HEK293T (cell line): ENCODE data around the gene MCRIP2.

Source experiments
- CTCF ChIA-PET: fragments of 350-600 bp; formaldehyde crosslinking; extraction: SDS; loops from one replicate; lab custom pipeline; 2021; ENCODE audit warnings: antibody characterized with exemption, inconsistent platforms; lab: Yijun Ruan, JAX
- POLR2A ChIA-PET: fragments of 350-600 bp; formaldehyde crosslinking; extraction: SDS; loops from one replicate; lab custom pipeline; 2020; ENCODE audit warnings: antibody characterized with exemption, inconsistent platforms; lab: Yijun Ruan, JAX
- DNase-seq: peaks from one replicate; pipeline ENCODE4 v3.0.0; 2012; ENCODE audit warnings: mixed read lengths; ENCODE audit errors: extremely low spot score
- ARNT ChIP-seq: fragments of 450-650 bp; IDR thresholded peaks from 2 replicates; pipeline ENCODE4 v1.6.1; 2017; ENCODE audit warnings: mild to moderate bottlenecking
- BHLHE40 ChIP-seq: fragments of 450-650 bp; IDR thresholded peaks from 2 replicates; pipeline ENCODE4 v1.6.1; 2016; ENCODE audit warnings: mild to moderate bottlenecking, moderate library complexity, borderline replicate concordance
- CTBP1 ChIP-seq: fragments of 450-650 bp; IDR thresholded peaks from 2 replicates; pipeline ENCODE4 v1.6.1; 2016; ENCODE audit warnings: borderline replicate concordance
- ELF4 ChIP-seq: fragments of 450-650 bp; IDR thresholded peaks from 2 replicates; pipeline ENCODE4 v1.6.1; 2017; ENCODE audit warnings: antibody characterized with exemption
- FOXA1 ChIP-seq: fragments of 450-650 bp; IDR thresholded peaks from 2 replicates; pipeline ENCODE4 v1.6.1; 2016; ENCODE audit warnings: mild to moderate bottlenecking
- FOXK2 ChIP-seq: fragments of 450-650 bp; IDR thresholded peaks from 2 replicates; pipeline ENCODE4 v1.6.1; 2016; ENCODE audit warnings: mild to moderate bottlenecking
- FOXM1 ChIP-seq: fragments of 450-650 bp; IDR thresholded peaks from 2 replicates; pipeline ENCODE4 v1.6.1; 2017; ENCODE audit warnings: mild to moderate bottlenecking, borderline replicate concordance
- HDGF ChIP-seq: fragments of 450-650 bp; IDR thresholded peaks from 2 replicates; pipeline ENCODE4 v1.6.1; 2017; ENCODE audit warnings: antibody characterized with exemption, borderline replicate concordance
- L3MBTL2 ChIP-seq: fragments of 450-650 bp; conservative IDR thresholded peaks from 2 replicates; pipeline ENCODE4 v1.6.1; 2016; ENCODE audit warnings: mild to moderate bottlenecking
- LEF1 ChIP-seq: fragments of 450-650 bp; IDR thresholded peaks from 2 replicates; pipeline ENCODE4 v1.6.1; 2017; ENCODE audit warnings: mild to moderate bottlenecking, borderline replicate concordance
- NFRKB ChIP-seq: fragments of 450-650 bp; IDR thresholded peaks from 2 replicates; pipeline ENCODE4 v1.6.1; 2016; ENCODE audit warnings: mild to moderate bottlenecking, moderate library complexity
- SP1 ChIP-seq: fragments of 450-650 bp; IDR thresholded peaks from 2 replicates; pipeline ENCODE4 v1.6.1; 2017
- SUZ12 ChIP-seq: fragments of 450-650 bp; IDR thresholded peaks from 2 replicates; pipeline ENCODE4 v1.6.1; 2016; ENCODE audit warnings: mild to moderate bottlenecking
- TARDBP ChIP-seq: fragments of 450-650 bp; IDR thresholded peaks from 2 replicates; pipeline ENCODE4 v1.6.1; 2016
- ZNF384 ChIP-seq: fragments of 450-650 bp; IDR thresholded peaks from 2 replicates; pipeline ENCODE4 v1.6.1; 2016
- TF ChIP-seq, protein P1 (sequence below): fragments of 450-650 bp; IDR thresholded peaks from 2 replicates; pipeline ENCODE4 v1.6.1; 2016

Gene MCRIP2

DNA sequence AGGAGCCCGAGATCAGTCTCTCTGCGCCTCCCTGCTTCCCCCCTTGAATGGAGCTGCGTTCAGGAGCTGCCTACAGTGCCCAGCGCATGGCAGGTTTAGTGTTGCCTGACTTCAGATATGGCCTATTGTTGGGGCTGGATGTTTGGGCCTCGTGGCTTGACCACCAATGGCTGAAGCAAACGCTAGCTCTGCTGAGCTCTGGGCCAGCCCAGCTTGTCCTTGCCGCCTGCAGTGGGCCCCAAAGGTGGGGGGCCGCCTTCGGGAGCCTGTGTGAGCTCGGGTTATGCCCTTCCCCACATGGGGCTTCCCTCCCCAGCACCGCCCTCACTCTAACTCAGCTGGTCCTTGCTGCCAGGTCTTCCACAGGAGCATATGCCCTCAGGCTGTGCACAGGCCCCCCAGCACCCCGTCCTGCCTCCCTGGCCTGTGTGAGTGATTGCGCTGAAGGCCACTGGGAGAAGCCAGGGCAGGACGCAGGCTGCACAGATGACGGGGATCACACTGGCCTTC lies 3.5 kb upstream of the MCRIP2 start:
- ChIA-PET POLR2A (interaction anchor here (1.1 to 3.9 kb wide), 3 partner anchors 10 to 111 kb away, joined by 3 to 21 read pairs (median 5); partner anchors contain the start of genes CAPN15 and WDR90), CTCF (interaction anchor here (1.1 kb wide), 1 partner anchor 16 kb away, joined by 4 read pairs; no protein-coding TSS in a partner anchor)
- no peak for TF ChIP-seq BHLHE40
- no peak for TF ChIP-seq SP1
- TF ChIP-seq, protein P1, sequence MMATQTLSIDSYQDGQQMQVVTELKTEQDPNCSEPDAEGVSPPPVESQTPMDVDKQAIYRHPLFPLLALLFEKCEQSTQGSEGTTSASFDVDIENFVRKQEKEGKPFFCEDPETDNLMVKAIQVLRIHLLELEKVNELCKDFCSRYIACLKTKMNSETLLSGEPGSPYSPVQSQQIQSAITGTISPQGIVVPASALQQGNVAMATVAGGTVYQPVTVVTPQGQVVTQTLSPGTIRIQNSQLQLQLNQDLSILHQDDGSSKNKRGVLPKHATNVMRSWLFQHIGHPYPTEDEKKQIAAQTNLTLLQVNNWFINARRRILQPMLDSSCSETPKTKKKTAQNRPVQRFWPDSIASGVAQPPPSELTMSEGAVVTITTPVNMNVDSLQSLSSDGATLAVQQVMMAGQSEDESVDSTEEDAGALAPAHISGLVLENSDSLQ, result no peak
- no peak for TF ChIP-seq LEF1
- no peak for TF ChIP-seq ELF4
- TF ChIP-seq FOXK2, result no peak
- TF ChIP-seq NFRKB, result no peak
- no peak for TF ChIP-seq FOXM1
- no peak for TF ChIP-seq HDGF
- TF ChIP-seq TARDBP, result no peak
- TF ChIP-seq FOXA1, result no peak
- no peak for TF ChIP-seq ZNF384
- no peak for TF ChIP-seq CTBP1
- TF ChIP-seq ARNT, result no peak
- DNase-seq, result no peak

DNA sequence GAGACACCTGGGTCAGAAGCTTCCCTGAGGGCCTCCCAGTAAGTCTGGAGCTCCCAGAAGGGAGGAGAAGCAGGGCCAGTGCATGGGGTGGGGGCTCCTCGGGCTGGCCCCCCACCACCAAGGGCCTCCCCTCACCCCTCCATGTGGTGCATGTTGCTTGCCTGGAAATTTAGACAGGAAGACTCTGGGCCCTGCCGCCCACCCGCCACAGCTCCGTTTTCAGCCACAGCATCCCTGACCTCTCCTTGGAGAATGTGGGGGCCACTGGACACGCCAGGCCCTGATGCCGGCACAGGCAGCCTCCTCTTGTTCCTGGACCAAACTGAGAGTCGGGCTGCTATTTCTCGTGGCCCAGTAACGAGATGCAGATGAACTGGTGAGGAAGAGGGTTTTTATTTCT lies 2.8 kb upstream of the MCRIP2 start:
- DNase-seq, result no peak
- POLR2A ChIA-PET, result interaction anchor here (3.9 kb wide), 1 partner anchor 9 kb away, joined by 21 read pairs; no protein-coding TSS in a partner anchor
- CTCF ChIA-PET, result interaction anchor here (1.1 kb wide), 1 partner anchor 17 kb away, joined by 4 read pairs; no protein-coding TSS in a partner anchor
- TF ChIP-seq FOXM1 (no peak), L3MBTL2 (no peak), TARDBP (no peak)

DNA sequence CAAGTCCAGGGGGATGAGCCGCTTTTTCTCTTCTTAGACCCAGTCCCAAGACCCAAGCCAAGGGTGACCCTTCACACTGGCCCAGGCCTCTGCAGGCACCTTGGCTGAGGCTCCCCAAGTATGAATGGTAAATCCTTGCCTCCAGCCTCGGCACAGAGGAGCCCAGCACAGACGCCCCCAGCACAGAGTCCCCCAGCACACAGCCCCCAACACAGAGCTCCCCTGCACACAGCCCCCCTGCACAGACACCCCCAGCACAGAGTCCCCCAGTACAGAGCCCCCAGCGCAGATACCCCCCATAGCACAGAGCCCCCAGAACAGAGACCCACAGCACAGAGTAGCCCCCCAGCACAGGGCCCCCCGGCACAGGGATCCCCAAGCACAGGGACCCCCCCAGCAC lies 1.0 kb upstream of the MCRIP2 start:
- no peak for DNase-seq
- POLR2A ChIA-PET, result no interaction called here
- no peak for TF ChIP-seq LEF1
- TF ChIP-seq HDGF, result no peak
- no peak for TF ChIP-seq ARNT
- no peak for TF ChIP-seq ELF4
- no peak for TF ChIP-seq BHLHE40
- no peak for TF ChIP-seq FOXK2
- TF ChIP-seq NFRKB, result no peak
- TF ChIP-seq SUZ12, result no peak
- no peak for TF ChIP-seq TARDBP
- TF ChIP-seq ZNF384, result no peak
- TF ChIP-seq FOXA1, result no peak
- no peak for TF ChIP-seq FOXM1
- TF ChIP-seq L3MBTL2, result no peak
- no peak for TF ChIP-seq CTBP1
- TF ChIP-seq, protein P1, result no peak
- TF ChIP-seq SP1, result no peak
- CTCF ChIA-PET, result no interaction called here

DNA sequence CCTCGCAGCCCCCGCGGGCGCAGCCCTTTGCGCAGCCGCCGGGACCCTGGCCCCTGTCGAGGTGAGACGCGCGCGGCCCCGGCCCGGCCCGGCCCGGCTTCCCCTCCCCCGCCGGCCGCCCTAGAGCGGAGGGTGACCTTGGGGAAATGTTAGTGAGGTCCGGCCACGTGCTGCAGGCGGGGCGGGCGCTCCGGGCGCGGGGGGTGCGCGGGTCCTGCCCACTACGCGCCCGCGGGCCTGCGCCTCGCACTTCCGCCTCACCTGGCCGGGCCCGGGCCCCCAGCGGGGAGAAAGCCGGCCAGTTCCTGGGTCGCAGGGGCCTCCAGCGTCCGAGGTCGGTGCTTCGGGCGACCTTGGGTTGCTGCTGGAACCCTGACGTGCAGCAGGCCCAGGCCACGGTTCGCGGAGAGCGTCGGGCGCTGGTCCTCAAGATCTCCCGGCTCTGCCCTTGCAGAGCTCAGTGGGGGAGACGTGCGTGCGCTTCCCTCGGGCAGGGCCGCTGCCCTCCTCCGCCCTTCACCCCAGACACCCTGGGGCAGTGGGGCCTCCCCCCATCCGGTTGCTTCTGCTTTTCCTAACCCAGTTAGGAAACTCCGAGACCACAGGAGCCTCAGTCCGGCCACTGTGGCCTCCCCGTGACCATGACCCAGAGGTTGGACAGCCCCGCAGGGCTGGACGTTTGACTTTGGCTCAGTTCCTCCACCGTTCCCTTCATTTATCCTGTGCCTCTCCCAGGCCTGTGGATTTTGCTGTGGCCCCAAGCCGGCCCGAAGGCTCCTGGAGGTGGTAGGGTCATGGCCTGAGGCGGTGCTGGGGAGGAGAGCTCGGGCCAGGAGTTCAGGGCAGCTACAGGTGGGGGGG lies 791 bp downstream of the MCRIP2 start:
- no peak for DNase-seq
- POLR2A ChIA-PET, result interaction anchor here (0.5 to 1.1 kb wide), 3 partner anchors 9 to 49 kb away, joined by 3 to 5 read pairs (median 3); partner anchors contain the start of gene STUB1
- CTCF ChIA-PET, result no interaction called here
- TF ChIP-seq NFRKB (no peak), SP1 (no peak), ELF4 (no peak), CTBP1 (no peak), ARNT (no peak), BHLHE40 (no peak)
- TF ChIP-seq, protein P1, result no peak

DNA sequence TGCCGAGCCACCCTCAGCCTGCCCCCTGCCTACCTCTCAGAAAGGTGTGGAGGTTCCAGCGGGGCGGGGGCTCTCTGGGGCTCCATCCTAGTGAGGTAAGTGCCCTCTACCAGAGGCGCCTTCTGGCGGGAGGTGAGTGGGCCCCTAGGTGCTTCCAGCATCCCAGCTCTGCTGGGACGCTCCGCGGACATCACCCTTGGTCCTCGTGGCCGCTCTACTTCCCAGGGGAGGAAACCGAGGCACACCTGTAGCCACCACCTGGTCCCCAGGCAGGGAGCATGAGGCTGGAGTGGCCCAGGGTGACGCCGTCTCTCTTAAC lies 1.4 kb downstream of the MCRIP2 start:
- no peak for DNase-seq
- no peak for TF ChIP-seq BHLHE40
- no peak for TF ChIP-seq SUZ12
- no peak for TF ChIP-seq NFRKB
- TF ChIP-seq LEF1, result no peak
- TF ChIP-seq ELF4, result no peak
- no peak for TF ChIP-seq FOXK2
- TF ChIP-seq L3MBTL2, result no peak
- TF ChIP-seq FOXM1, result no peak
- TF ChIP-seq FOXA1, result no peak
- TF ChIP-seq HDGF, result no peak
- no peak for TF ChIP-seq ARNT
- TF ChIP-seq CTBP1, result no peak
- TF ChIP-seq, protein P1, result no peak
- TF ChIP-seq SP1, result no peak
- TF ChIP-seq ZNF384, result no peak
- TF ChIP-seq TARDBP, result no peak
- POLR2A ChIA-PET, result interaction anchor here (0.6 to 1.1 kb wide), 2 partner anchors 9 to 38 kb away, joined by 3 to 5 read pairs; partner anchors contain the start of gene STUB1
- CTCF ChIA-PET, result no interaction called here
